ENCODE measurements around the gene RAMP1.

- no peak for TF ChIP-seq POLR2A (IDR thresholded peaks at IDR 0.05)
- TF ChIP-seq CTCF (IDR thresholded peaks at IDR 0.05) = no peak
These were observed 25.3 kb downstream of the RAMP1 start for GRCh38 chr2:237884681-237885080.
